HEK293 (cell line): Measurements from ENCODE around the gene PDE4B.

Source experiments
- CTCF ChIP-seq: fragments of 450-650 bp; formaldehyde crosslinking; IDR thresholded peaks from 2 replicates; pipeline ENCODE4 v1.5.1; 2016; ENCODE audit warnings: missing biosample characterization, missing genetic modification characterization
- INSM2 ChIP-seq: fragments of 450-650 bp; formaldehyde crosslinking; IDR thresholded peaks from 2 replicates; pipeline ENCODE4 v1.5.1; 2016; ENCODE audit warnings: missing biosample characterization, missing genetic modification characterization
- ZBTB11 ChIP-seq: fragments of 450-650 bp; formaldehyde crosslinking; conservative IDR thresholded peaks from 2 replicates; pipeline ENCODE4 v1.5.1; 2016; ENCODE audit warnings: low read depth, missing biosample characterization, missing genetic modification characterization
- ZNF174 ChIP-seq: fragments of 450-650 bp; formaldehyde crosslinking; IDR thresholded peaks from 2 replicates; pipeline ENCODE4 v1.5.0; 2017; ENCODE audit warnings: missing biosample characterization, mild to moderate bottlenecking, missing genetic modification characterization
- ZNF391 ChIP-seq: fragments of 450-650 bp; formaldehyde crosslinking; IDR thresholded peaks from 2 replicates; pipeline ENCODE4 v1.5.1; 2016; ENCODE audit warnings: low read depth, missing biosample characterization, missing genetic modification characterization, borderline replicate concordance
- ZNF433 ChIP-seq: fragments of 450-650 bp; formaldehyde crosslinking; IDR thresholded peaks from 2 replicates; pipeline ENCODE4 v1.5.1; 2016; ENCODE audit warnings: missing biosample characterization, missing genetic modification characterization, low read depth

DNA sequence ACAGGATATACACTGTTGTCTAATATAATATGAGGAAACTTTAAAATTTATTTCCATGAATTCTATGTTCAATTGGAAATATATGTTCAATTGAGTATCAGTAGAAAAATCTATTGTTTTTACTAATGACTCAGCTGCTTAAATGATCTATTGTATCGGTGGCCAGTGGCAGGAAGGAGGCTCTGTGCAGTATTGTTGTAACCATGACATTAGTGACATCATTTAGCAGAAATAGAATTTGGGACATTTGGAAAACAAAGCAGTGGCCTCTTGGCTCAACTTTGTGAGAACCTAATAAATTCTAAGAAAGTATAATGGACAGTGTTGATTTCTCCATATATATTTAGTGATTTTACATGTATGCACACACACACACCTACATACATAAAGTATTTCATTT is 257.4 kb downstream of the PDE4B start:
- TF ChIP-seq ZNF174 (tag by site-specific recombination): no peak
- TF ChIP-seq ZNF433: no peak
- no peak for TF ChIP-seq ZNF391
- no peak for TF ChIP-seq ZBTB11 (tag by site-specific recombination)
- no peak for TF ChIP-seq CTCF (tag by site-specific recombination)
- TF ChIP-seq INSM2 (tag by site-specific recombination): no peak
